Mucosa of descending colon (tissue), 3 donors: ENCODE measurements around the gene DLG1. TPM values are rescaled to one million over a fixed set of nuclear protein-coding genes. Genes with fewer than 3 reads are reported as not detected.

Experiments
- ATAC-seq: fragments of 200-7000 bp; cut with Tn5 transposase; one replicate; pipeline ENCODE4 v1.9.1; 2020; ENCODE audit warnings: mild to moderate bottlenecking, moderate library complexity
- DNase-seq, 3 donors: peaks; one replicate each; pipeline ENCODE4 v3.0.0-alpha.2; 2020
- H3K36me3 ChIP-seq: fragments of 200-600 bp; one replicate; pipeline ENCODE4 v1.8.0; 2021; ENCODE audit warnings: low read depth, mild to moderate bottlenecking
- H3K4me1 ChIP-seq: fragments of 200-600 bp; one replicate; pipeline ENCODE4 v1.8.0; 2021; ENCODE audit warnings: low read depth, mild to moderate bottlenecking
- H3K4me3 ChIP-seq: fragments of 200-600 bp; one replicate; pipeline ENCODE4 v1.8.0; 2021; ENCODE audit warnings: mild to moderate bottlenecking
- H3K9me3 ChIP-seq: fragments of 200-600 bp; one replicate; pipeline ENCODE4 v1.8.0; 2021; ENCODE audit warnings: mild to moderate bottlenecking
- intact Hi-C, 2 donors: fragments of 100-400 bp; cut with DNase I in 1 of 2; cut with micrococcal nuclease in 1 of 2; formaldehyde crosslinking; loops; one replicate each; pipeline versions ENCODE4 v1.11.0 to v1.11.1; 2022; cut with DNase I, micrococcal nuclease
- total RNA-seq, 3 donors: library from RNA; stranded (reverse); fragmentation: NEBNext Ultra II Directional in 2 of 3; extraction: Animal tissue kit (Norgen Biotek cat#: 25700) in 2 of 3; gene quantifications; one replicate each; pipeline versions ENCODE4 v1.2.1 to v1.2.4, GENCODE V29; 2021 to 2023
- TF ChIP-seq, protein P1 (sequence below): fragments of 200-600 bp; IDR thresholded peaks from one replicate; pipeline ENCODE4 v1.8.0; 2022; ENCODE audit warnings: antibody characterized with exemption, mild to moderate bottlenecking
- donor health status: DM: no; HTN: no; CAD: no; lungs with moderate emphysema.
- donor health status: DM: no; HTN: no; CAD: no.
- donor health status: DM: no; HTN: yes; CAD: no.

Gene DLG1
- total RNA-seq, 3 donors from 2014 or later = 107 to 163 (median 134) TPM

DNA sequence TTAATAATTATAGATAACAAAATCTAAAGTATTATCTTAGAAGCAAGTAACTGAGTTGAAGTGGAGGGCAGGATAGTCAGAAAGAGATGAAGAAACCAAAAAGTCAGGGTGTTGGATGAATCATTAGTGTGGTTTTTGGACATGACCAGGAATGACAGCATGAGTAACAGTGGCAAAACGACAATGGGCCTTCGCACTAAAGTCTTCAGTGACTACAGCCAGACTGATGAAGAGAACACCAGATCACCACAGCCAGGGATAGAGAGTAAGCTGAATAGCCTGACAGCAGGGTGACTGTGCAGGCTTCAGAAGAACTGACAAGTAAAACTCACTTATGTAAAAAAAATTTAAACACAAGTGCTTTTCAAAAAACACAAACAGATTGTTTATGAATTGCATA lies 172.8 kb downstream of the DLG1 start:
- DNase-seq = no peak
- Histone ChIP-seq H3K9me3 (no peaks in the 10 kb centered on the region), H3K4me1 (no peaks in the 10 kb centered on the region), H3K36me3 (no peaks in the 10 kb centered on the region), H3K4me3 (no peak overlapping the region)
- no peak for ATAC-seq
- intact Hi-C loops = no loop called here
- TF ChIP-seq, protein P1, sequence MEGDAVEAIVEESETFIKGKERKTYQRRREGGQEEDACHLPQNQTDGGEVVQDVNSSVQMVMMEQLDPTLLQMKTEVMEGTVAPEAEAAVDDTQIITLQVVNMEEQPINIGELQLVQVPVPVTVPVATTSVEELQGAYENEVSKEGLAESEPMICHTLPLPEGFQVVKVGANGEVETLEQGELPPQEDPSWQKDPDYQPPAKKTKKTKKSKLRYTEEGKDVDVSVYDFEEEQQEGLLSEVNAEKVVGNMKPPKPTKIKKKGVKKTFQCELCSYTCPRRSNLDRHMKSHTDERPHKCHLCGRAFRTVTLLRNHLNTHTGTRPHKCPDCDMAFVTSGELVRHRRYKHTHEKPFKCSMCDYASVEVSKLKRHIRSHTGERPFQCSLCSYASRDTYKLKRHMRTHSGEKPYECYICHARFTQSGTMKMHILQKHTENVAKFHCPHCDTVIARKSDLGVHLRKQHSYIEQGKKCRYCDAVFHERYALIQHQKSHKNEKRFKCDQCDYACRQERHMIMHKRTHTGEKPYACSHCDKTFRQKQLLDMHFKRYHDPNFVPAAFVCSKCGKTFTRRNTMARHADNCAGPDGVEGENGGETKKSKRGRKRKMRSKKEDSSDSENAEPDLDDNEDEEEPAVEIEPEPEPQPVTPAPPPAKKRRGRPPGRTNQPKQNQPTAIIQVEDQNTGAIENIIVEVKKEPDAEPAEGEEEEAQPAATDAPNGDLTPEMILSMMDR = no peak

DNA sequence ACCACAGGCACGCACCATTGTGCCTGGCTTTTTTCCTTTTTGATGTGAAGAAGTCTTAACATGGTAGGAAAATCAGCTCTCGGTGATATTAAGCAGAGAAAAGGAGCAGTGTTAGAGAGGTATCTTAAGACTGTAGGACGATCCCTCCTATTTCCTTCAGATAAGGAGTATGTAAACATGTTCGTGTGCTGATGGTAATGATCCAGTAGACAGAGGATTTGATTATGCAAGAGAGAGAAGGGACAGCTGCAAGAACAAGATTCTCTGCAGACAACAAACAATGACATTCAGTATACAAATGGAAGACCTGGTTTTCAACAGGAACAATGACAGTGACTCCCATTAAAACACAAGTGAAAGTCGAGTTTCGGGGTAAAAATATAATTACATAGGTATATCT lies 173.7 kb downstream of the DLG1 start:
- intact Hi-C loops = no loop called here
- TF ChIP-seq, protein P1 = no peak
- Histone ChIP-seq H3K4me3 (no peak overlapping the region), H3K4me1 (no peaks in the 10 kb centered on the region), H3K36me3 (no peaks in the 10 kb centered on the region), H3K9me3 (no peaks in the 10 kb centered on the region)
- ATAC-seq = no peak
- DNase-seq = no peak

DNA sequence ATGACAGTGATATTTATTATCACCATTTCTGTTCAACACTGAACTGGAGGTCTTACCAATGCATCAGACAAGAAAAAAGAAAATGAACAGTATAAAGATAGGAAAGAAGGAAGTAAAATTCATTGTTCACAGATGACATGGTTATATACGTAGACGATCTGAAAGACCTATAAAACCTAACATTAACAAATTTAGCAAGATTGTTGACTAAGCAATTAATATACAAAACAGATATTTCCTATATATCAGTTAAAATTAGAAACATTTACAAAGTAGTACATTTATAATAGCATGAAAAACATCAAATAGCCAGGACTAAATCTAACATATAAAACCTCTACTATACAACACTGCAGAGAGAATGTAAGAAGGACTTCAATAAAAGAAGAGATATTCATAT lies 176.0 kb downstream of the DLG1 start:
- Histone ChIP-seq H3K9me3 (no peaks in the 10 kb centered on the region), H3K4me3 (no peak overlapping the region), H3K36me3 (no peaks in the 10 kb centered on the region), H3K4me1 (no peaks in the 10 kb centered on the region)
- TF ChIP-seq, protein P1 = no peak
- ATAC-seq = no peak
- no peak for DNase-seq
- intact Hi-C loops = no loop called here

DNA sequence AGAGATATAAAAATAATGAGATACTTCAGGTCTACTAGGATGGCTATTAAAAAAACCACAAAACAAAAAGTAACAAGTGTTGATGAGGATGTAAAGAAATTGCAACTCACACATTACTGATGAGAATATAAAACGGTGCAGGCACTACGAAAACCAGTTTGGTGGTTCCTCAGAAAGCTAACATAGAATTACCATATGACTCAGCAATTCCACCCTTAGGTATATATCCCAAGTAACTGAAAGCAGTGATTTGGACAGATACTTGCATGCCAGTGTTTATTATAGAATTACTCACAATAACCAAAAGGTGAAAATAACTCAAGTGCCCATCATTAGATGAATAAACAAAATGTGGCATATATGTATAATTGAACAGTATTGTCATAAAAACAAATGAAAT lies 181.3 kb downstream of the DLG1 start:
- H3K4me3 ChIP-seq = no peak overlapping the region
- no peak for ATAC-seq
- TF ChIP-seq, protein P1 = no peak
- no peak for DNase-seq
- no peaks in the 10 kb centered on the region for H3K4me1 ChIP-seq
- no peaks in the 10 kb centered on the region for H3K36me3 ChIP-seq
- H3K9me3 ChIP-seq = no peaks in the 10 kb centered on the region
- intact Hi-C loops = no loop called here

DNA sequence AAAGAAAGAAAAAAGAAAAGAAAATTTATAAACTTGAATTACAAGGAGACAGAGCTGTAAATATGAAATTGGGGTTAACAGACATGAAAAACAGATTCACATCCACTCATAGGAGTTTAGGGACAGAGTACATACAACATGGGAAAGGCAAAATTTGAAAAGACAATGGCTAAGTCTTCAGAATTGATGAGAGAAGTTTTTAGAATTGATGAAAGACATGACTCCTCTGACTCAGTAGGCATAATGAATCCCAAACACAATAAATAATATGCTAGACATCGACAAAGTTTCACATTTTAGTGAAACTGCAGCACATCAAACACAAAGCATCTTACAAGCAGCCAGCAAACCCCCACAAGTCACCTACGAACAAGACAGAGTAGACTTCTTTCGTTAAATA lies 184.4 kb downstream of the DLG1 start:
- DNase-seq (no peak), ATAC-seq (no peak)
- intact Hi-C loops = no loop called here
- TF ChIP-seq, protein P1 = no peak
- H3K4me3 ChIP-seq = no peak overlapping the region
- no peaks in the 10 kb centered on the region for H3K4me1 ChIP-seq
- no peaks in the 10 kb centered on the region for H3K36me3 ChIP-seq
- H3K9me3 ChIP-seq = no peaks in the 10 kb centered on the region

DNA sequence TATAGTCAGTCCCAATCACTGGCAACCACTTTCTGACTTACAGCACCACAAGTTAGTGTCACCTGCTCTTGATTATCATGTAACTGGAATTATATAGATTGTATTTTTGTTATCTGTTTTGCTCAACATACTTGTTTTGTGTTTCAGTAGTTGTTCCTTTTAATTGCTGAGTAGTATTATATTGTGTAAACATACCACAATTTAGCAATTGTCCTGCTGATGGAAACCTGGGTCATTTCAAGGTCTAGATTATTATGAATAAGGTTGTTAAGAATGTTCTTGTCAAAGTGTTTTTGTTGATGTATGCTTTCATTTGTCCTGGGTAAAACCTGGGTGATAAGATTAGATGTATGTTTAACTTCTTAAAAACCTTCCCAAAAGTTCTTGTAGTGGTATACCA lies 186.7 kb downstream of the DLG1 start:
- Histone ChIP-seq H3K4me3 (no peak overlapping the region), H3K36me3 (no peaks in the 10 kb centered on the region), H3K4me1 (no peaks in the 10 kb centered on the region), H3K9me3 (no peaks in the 10 kb centered on the region)
- intact Hi-C loops = no loop called here
- ATAC-seq (no peak), DNase-seq (no peak)
- TF ChIP-seq, protein P1 = no peak
